ENCODE results near the gene RPRD2.

DNA sequence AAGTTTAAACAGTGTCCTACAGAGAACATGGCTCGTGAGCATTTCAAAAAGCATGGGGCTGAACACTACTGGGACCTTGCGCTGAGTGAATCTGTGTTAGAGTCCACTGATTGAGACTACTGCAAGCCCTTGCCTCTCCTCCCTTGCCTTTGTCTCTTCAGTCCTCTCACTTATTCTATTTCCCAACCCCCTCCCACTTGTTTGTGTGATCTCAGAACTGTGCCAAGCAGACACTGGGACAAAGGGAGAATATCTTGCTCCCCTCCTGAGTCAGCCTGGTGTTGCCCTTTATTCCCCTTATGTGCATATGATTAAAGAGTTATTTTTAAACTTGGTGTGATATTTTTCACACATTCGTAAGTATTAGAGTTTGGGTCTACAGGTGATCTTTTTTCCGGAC lies 11.1 kb upstream of the RPRD2 start:
- TF ChIP-seq CTCF (conservative IDR thresholded peaks at IDR 0.05; ENCODE audit: low read depth, low read length) (no peak), EZH2 (IDR thresholded peaks at IDR 0.05; ENCODE audit: borderline replicate concordance, low read depth, low read length, poor library complexity, severe bottlenecking) (no peak)

Measured in A673 (cell line).